HepG2 (cell line): ENCODE data around the gene MYBPC3. TPM values are rescaled to one million over a fixed set of nuclear protein-coding genes. Genes with fewer than 3 reads are reported as not detected.

ENCODE experiments used
- microRNA-seq: library from miRNA; unstranded; fragments of <30 nt; microRNA quantifications from one replicate; pipeline ENCODE4, GENCODE V29; 2020
- polyA plus RNA-seq, 8 experiments: library from polyadenylated mRNA; depleted of rRNA in 3 of 8; stranded (reverse) in 7 of 8; unstranded in 1 of 8; fragments of >200 nt; fragmentation: Illumina TruSeq in 4 of 8; extraction: Trizol in 4 of 8; gene quantifications; 2 replicates each; pipeline versions ENCODE4 v1.2.1 to v1.2.3, GENCODE V29; 2011 to 2016; ENCODE audit warnings: low read depth in 4 of 8, missing spikeins in 1 of 8, mixed read lengths in 1 of 8; ENCODE audit not compliant: insufficient read depth in 1 of 8
- small RNA-seq, 3 experiments: library from RNA; depleted of rRNA; stranded (forward); fragments of <200 nt; gene quantifications; one replicate each; pipeline ENCODE3, GENCODE V24; 2012; ENCODE audit warnings: low read depth in 2 of 3, low replicate concordance in 1 of 3; ENCODE audit not compliant: insufficient read length in 3 of 3, insufficient read depth in 2 of 3
- total RNA-seq, 5 experiments: library from RNA; depleted of rRNA; stranded (reverse); fragments of >200 nt; fragmentation: Illumina TruSeq; extraction: Trizol; gene quantifications; 2 replicates each; pipeline ENCODE4 v1.2.3, GENCODE V29; 2016; ENCODE audit warnings: low read depth in 1 of 5
- TF ChIP-seq, protein P1 (sequence below): sonication (generic); formaldehyde crosslinking; IDR thresholded peaks from 2 replicates; pipeline ENCODE4 v1.8.0; 2022; ENCODE audit warnings: mild to moderate bottlenecking, missing genetic modification reagents
- TF ChIP-seq, protein P2 (sequence below): sonication (generic); formaldehyde crosslinking; IDR thresholded peaks from 2 replicates; pipeline ENCODE4 v1.9.0; 2021; ENCODE audit warnings: missing genetic modification reagents, borderline replicate concordance
- TF ChIP-seq, protein P3 (sequence below), 2 experiments: IDR thresholded peaks; 2 replicates each; pipeline ENCODE4 v1.6.1; 2011 to 2012; ENCODE audit warnings: low read length in 2 of 2, borderline replicate concordance in 1 of 2, low read depth in 1 of 2, mild to moderate bottlenecking in 1 of 2, moderate library complexity in 1 of 2
- TF ChIP-seq, protein P4 (sequence below): IDR thresholded peaks from 2 replicates; pipeline ENCODE4 v1.6.1; 2016; ENCODE audit warnings: mild to moderate bottlenecking

Gene MYBPC3
- total and polyA plus RNA-seq, 2 of the 13 experiments (the other 11 are each of a cell fraction or from before 2014, with no cell fraction given), result not detected

DNA sequence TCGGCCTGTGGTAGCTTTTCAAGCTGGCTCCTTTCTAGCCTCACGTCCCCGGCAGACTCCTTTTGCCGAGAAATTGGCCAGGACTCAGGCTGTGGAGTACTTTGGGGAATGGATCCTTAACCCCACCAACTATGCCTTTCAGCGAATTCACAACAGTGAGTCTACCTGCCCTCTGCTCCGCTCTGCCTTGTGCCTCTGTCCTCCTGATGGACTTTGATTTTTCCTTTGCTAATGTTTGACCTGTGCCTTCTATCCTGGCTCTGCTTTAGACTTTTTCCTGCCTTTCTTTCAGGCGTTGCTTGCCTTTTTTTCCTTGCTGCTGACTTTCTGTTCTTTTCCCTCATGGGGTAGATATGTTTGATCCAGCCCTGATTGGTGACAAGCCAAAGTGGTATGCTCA is 70.0 kb downstream of the MYBPC3 start (continued):
- TF ChIP-seq, protein P1, sequence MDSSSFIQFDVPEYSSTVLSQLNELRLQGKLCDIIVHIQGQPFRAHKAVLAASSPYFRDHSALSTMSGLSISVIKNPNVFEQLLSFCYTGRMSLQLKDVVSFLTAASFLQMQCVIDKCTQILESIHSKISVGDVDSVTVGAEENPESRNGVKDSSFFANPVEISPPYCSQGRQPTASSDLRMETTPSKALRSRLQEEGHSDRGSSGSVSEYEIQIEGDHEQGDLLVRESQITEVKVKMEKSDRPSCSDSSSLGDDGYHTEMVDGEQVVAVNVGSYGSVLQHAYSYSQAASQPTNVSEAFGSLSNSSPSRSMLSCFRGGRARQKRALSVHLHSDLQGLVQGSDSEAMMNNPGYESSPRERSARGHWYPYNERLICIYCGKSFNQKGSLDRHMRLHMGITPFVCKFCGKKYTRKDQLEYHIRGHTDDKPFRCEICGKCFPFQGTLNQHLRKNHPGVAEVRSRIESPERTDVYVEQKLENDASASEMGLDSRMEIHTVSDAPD (CRISPR knock-in tag), result no peak
- TF ChIP-seq, protein P2, sequence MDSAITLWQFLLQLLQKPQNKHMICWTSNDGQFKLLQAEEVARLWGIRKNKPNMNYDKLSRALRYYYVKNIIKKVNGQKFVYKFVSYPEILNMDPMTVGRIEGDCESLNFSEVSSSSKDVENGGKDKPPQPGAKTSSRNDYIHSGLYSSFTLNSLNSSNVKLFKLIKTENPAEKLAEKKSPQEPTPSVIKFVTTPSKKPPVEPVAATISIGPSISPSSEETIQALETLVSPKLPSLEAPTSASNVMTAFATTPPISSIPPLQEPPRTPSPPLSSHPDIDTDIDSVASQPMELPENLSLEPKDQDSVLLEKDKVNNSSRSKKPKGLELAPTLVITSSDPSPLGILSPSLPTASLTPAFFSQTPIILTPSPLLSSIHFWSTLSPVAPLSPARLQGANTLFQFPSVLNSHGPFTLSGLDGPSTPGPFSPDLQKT (CRISPR knock-in tag), result no peak
- TF ChIP-seq, protein P3, sequence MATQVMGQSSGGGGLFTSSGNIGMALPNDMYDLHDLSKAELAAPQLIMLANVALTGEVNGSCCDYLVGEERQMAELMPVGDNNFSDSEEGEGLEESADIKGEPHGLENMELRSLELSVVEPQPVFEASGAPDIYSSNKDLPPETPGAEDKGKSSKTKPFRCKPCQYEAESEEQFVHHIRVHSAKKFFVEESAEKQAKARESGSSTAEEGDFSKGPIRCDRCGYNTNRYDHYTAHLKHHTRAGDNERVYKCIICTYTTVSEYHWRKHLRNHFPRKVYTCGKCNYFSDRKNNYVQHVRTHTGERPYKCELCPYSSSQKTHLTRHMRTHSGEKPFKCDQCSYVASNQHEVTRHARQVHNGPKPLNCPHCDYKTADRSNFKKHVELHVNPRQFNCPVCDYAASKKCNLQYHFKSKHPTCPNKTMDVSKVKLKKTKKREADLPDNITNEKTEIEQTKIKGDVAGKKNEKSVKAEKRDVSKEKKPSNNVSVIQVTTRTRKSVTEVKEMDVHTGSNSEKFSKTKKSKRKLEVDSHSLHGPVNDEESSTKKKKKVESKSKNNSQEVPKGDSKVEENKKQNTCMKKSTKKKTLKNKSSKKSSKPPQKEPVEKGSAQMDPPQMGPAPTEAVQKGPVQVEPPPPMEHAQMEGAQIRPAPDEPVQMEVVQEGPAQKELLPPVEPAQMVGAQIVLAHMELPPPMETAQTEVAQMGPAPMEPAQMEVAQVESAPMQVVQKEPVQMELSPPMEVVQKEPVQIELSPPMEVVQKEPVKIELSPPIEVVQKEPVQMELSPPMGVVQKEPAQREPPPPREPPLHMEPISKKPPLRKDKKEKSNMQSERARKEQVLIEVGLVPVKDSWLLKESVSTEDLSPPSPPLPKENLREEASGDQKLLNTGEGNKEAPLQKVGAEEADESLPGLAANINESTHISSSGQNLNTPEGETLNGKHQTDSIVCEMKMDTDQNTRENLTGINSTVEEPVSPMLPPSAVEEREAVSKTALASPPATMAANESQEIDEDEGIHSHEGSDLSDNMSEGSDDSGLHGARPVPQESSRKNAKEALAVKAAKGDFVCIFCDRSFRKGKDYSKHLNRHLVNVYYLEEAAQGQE (IDR thresholded peaks at IDR 0.05; ENCODE audit: borderline replicate concordance in 1 of 2, low read depth in 1 of 2, low read length in 2 of 2), result no peak
- TF ChIP-seq, protein P4, sequence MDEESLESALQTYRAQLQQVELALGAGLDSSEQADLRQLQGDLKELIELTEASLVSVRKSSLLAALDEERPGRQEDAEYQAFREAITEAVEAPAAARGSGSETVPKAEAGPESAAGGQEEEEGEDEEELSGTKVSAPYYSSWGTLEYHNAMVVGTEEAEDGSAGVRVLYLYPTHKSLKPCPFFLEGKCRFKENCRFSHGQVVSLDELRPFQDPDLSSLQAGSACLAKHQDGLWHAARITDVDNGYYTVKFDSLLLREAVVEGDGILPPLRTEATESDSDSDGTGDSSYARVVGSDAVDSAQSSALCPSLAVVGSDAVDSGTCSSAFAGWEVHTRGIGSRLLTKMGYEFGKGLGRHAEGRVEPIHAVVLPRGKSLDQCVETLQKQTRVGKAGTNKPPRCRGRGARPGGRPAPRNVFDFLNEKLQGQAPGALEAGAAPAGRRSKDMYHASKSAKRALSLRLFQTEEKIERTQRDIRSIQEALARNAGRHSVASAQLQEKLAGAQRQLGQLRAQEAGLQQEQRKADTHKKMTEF (CRISPR knock-in tag), result no peak

Small RNA genes lying within 50 kb of the gene (microRNA-seq; reads per million reads assigned to microRNA genes)
- gene MIR4487, result not detected

Small RNA genes lying within 50 kb of the gene (small RNA-seq; reads per million reads assigned to genes)
- gene MIR4487, result 0 reads per million in 3 experiments

Other genes starting within 250 kb of the MYBPC3 start
- gene ARFGAP2, start 175.8 kb downstream of the MYBPC3 start, total RNA-seq (2016; rRNA removed; fragmentation: Illumina TruSeq; extraction: Trizol), result 67.9 and 75.3 TPM in 2 replicates
- gene ARFGAP2, start 175.8 kb downstream of the MYBPC3 start, polyA plus RNA-seq (2011; rRNA removed), result 32.3 and 40.5 TPM in 2 replicates
- 86.4 and 93.3 TPM in 2 replicates for gene PACSIN3, start 166.3 kb downstream of the MYBPC3 start, total RNA-seq (2016; rRNA removed; fragmentation: Illumina TruSeq; extraction: Trizol)
- gene PACSIN3, start 166.3 kb downstream of the MYBPC3 start, polyA plus RNA-seq (2011; rRNA removed), result 47.9 and 56.8 TPM in 2 replicates
- gene DDB2, start 137.7 kb downstream of the MYBPC3 start, total RNA-seq (2016; rRNA removed; fragmentation: Illumina TruSeq; extraction: Trizol), result 83.4 and 88.1 TPM in 2 replicates
- gene DDB2, start 137.7 kb downstream of the MYBPC3 start, polyA plus RNA-seq (2011; rRNA removed), result 66.8 and 71.4 TPM in 2 replicates
- gene ACP2, start 103.9 kb downstream of the MYBPC3 start, total RNA-seq (2016; rRNA removed; fragmentation: Illumina TruSeq; extraction: Trizol), result 7.8 and 20.2 TPM in 2 replicates
- gene ACP2, start 103.9 kb downstream of the MYBPC3 start, polyA plus RNA-seq (2011; rRNA removed), result 17.7 and 27.5 TPM in 2 replicates
- gene NR1H3, start 94.7 kb downstream of the MYBPC3 start, total RNA-seq (2016; rRNA removed; fragmentation: Illumina TruSeq; extraction: Trizol), result 36.5 and 41.8 TPM in 2 replicates
- gene NR1H3, start 94.7 kb downstream of the MYBPC3 start, polyA plus RNA-seq (2011; rRNA removed), result 102 and 115 TPM in 2 replicates
- gene MADD, start 82.6 kb downstream of the MYBPC3 start, total RNA-seq (2016; rRNA removed; fragmentation: Illumina TruSeq; extraction: Trizol), result 16.4 and 18.0 TPM in 2 replicates
- 29.2 and 30.1 TPM in 2 replicates for gene MADD, start 82.6 kb downstream of the MYBPC3 start, polyA plus RNA-seq (2011; rRNA removed)
- gene SPI1, start 25.8 kb upstream of the MYBPC3 start, total RNA-seq (2016; rRNA removed; fragmentation: Illumina TruSeq; extraction: Trizol), result not detected in 2 replicates
- gene SPI1, start 25.8 kb upstream of the MYBPC3 start, polyA plus RNA-seq (2011; rRNA removed), result not detected in 2 replicates
- 7.2 and 15.3 TPM in 2 replicates for gene SLC39A13, start 55.9 kb upstream of the MYBPC3 start, total RNA-seq (2016; rRNA removed; fragmentation: Illumina TruSeq; extraction: Trizol)
- gene SLC39A13, start 55.9 kb upstream of the MYBPC3 start, polyA plus RNA-seq (2011; rRNA removed), result 30.5 and 40.7 TPM in 2 replicates
- 214 and 279 TPM in 2 replicates for gene PSMC3, start 73.7 kb upstream of the MYBPC3 start, total RNA-seq (2016; rRNA removed; fragmentation: Illumina TruSeq; extraction: Trizol)
- 66.7 and 75.8 TPM in 2 replicates for gene PSMC3, start 73.7 kb upstream of the MYBPC3 start, polyA plus RNA-seq (2011; rRNA removed)
- 0.60 and 1.2 TPM in 2 replicates for gene RAPSN, start 96.4 kb upstream of the MYBPC3 start, total RNA-seq (2016; rRNA removed; fragmentation: Illumina TruSeq; extraction: Trizol)
- gene RAPSN, start 96.4 kb upstream of the MYBPC3 start, polyA plus RNA-seq (2011; rRNA removed), result 0.15 and 0.40 TPM in 2 replicates
- 80.1 and 93.4 TPM in 2 replicates for gene CELF1, start 200.4 kb upstream of the MYBPC3 start, total RNA-seq (2016; rRNA removed; fragmentation: Illumina TruSeq; extraction: Trizol)
- gene CELF1, start 200.4 kb upstream of the MYBPC3 start, polyA plus RNA-seq (2011; rRNA removed), result 69.0 and 70.4 TPM in 2 replicates
- gene PTPMT1, start 212.9 kb upstream of the MYBPC3 start, total RNA-seq (2016; rRNA removed; fragmentation: Illumina TruSeq; extraction: Trizol), result 91.5 and 129 TPM in 2 replicates
- 55.6 and 59.4 TPM in 2 replicates for gene PTPMT1, start 212.9 kb upstream of the MYBPC3 start, polyA plus RNA-seq (2011; rRNA removed)
- 12.8 and 16.3 TPM in 2 replicates for gene KBTBD4, start 226.3 kb upstream of the MYBPC3 start, total RNA-seq (2016; rRNA removed; fragmentation: Illumina TruSeq; extraction: Trizol)
- 8.5 and 10.4 TPM in 2 replicates for gene KBTBD4, start 226.3 kb upstream of the MYBPC3 start, polyA plus RNA-seq (2011; rRNA removed)
- gene NDUFS3, start 226.4 kb upstream of the MYBPC3 start, total RNA-seq (2016; rRNA removed; fragmentation: Illumina TruSeq; extraction: Trizol), result 151 and 177 TPM in 2 replicates
- 136 and 184 TPM in 2 replicates for gene NDUFS3, start 226.4 kb upstream of the MYBPC3 start, polyA plus RNA-seq (2011; rRNA removed)
- 0.40 and 0.42 TPM in 2 replicates for gene FAM180B, start 234.0 kb upstream of the MYBPC3 start, total RNA-seq (2016; rRNA removed; fragmentation: Illumina TruSeq; extraction: Trizol)
- 0.72 and 1.0 TPM in 2 replicates for gene FAM180B, start 234.0 kb upstream of the MYBPC3 start, polyA plus RNA-seq (2011; rRNA removed)
- gene C1QTNF4, start 241.7 kb upstream of the MYBPC3 start, total RNA-seq (2016; rRNA removed; fragmentation: Illumina TruSeq; extraction: Trizol), result not detected in 2 replicates
- 0.07 TPM in 1 of 2 replicates, not detected in the other for gene C1QTNF4, start 241.7 kb upstream of the MYBPC3 start, polyA plus RNA-seq (2011; rRNA removed)